ENCODE measurements around the gene SLC9A4. TPM values are rescaled to one million over a fixed set of nuclear protein-coding genes. Genes with fewer than 3 reads are reported as not detected.

SLC9A4 gene
- total RNA-seq, 1 donor from 2014 or later: 0.10 TPM

- no peak for DNase-seq
These were observed 19.5 kb upstream of the SLC9A4 start for GRCh38 chr2:102453501-102453900.

DNA sequence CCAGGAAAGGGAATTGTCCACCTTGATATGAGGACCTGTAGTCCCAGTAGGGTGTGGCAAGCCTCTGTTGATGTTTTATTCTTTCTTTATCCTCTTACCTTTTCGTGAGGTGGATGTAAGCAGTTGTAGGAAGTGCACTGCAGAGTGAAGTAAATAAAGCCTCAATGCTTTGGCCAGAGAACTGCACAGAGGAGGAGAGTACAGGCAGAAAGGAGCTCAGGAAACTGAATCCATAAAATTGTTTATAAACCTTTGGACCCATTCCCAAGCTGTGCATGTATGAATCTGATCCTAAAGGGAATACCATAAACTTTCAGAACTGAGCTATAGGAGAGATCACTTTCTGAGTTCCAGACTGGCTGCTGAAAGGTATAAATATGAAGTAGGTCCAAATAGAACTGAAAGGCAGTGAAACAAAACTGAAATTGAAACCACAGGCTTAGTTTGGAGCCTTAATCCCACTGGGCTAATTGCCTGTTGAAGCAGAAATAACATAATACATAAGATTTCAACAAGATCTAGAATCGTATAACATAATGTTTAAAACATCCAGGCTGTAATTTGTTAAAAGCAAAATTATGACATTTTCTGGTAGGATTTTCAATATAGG lies 17.9 kb upstream of the SLC9A4 start:
- DNase-seq: no peak

DNA sequence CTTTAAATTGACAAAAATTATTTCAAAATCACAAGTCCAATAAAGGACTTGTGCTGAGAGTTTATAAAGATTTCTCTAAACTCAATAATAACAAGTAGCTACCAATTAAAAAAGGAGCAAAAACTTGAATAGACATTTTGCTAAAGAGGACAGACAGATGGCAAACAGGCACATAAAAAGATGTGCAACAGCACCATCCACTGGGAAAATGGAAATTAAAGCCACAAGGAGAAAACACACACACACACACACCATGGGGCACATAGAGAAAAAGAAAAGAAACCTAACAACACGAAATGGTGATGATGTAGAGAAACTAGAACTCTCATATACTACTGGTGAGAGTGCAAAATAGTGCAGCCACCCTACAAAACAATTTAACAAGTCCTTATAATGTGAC lies 12.6 kb upstream of the SLC9A4 start:
- DNase-seq: no peak

GRCh38 chr2:102461188-102461587 lies 11.8 kb upstream of the SLC9A4 start:
- no peak for DNase-seq

GRCh38 chr2:102463160-102463559 lies 9.9 kb upstream of the SLC9A4 start:
- DNase-seq: no peak

- DNase-seq: no peak
These were observed 2.9 kb upstream of the SLC9A4 start for GRCh38 chr2:102470168-102470567.

GRCh38 chr2:102473631-102474030 lies 605 bp downstream of the SLC9A4 start:
- no peak for DNase-seq

GRCh38 chr2:102474785-102475184 lies 1.8 kb downstream of the SLC9A4 start:
- DNase-seq: no peak

- no peak for DNase-seq
These were observed 5.9 kb downstream of the SLC9A4 start for GRCh38 chr2:102478686-102479470.

DNA sequence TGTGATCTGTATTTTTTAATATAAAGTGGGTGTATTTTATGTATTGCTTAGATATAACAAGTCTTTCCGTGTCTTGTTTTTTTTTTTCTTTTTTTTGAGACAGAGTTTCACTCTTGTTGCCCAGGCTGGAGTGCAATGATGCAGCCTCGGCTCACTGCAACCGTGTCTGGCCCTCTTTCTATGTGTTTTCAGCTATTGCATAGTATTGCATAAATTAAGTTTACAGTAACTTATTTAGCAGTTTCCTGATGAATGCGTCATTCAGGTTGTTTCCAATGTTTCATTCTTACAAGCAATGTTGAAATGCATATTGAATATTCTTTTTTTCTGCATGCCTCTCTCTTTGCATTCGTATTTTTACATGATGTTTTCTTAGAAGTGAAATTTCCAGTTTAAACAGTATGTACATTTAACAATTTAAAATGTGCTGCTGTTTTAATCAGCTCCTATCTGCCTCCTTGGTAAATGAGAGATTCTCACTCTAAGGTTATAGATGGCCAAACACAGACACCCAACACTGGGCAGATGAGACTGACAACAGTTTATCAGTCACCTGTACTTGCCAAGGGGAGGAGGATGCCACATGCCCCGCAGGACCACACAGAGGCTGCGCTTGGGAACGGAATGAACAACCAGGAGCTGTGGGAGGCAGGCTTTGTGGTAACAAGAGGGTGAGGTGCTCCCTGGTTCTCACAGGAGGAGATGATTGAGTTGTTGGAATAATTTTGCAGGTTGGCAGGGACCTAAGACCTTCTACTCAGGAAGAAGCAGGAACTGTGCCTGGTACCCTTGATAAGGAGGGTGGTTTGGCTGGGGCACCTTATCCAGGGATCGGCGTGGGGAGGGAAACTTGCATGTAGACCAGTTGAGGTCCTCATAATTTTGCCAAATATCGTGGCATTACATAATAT lies 7.5 kb downstream of the SLC9A4 start:
- no peak for DNase-seq

DNA sequence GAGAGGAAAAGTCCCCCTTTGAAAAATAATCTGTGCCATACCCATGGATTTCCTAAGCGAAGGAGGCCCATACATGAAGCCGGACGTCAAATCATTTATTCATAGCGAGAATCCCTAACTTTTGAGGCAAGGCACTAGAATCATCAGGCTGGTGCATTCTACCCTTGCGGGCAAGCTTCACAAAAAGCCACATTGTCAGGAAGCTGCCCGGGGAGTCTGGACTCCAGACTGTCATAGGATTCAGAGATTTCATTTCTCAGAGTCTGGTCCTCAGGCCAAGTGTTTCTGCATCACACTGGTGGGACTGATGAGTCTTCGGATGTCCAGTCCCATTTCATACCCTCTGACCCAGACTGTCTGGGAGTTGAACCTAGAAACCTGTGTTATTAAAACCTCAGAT lies 8.9 kb downstream of the SLC9A4 start:
- DNase-seq: no peak

DNA sequence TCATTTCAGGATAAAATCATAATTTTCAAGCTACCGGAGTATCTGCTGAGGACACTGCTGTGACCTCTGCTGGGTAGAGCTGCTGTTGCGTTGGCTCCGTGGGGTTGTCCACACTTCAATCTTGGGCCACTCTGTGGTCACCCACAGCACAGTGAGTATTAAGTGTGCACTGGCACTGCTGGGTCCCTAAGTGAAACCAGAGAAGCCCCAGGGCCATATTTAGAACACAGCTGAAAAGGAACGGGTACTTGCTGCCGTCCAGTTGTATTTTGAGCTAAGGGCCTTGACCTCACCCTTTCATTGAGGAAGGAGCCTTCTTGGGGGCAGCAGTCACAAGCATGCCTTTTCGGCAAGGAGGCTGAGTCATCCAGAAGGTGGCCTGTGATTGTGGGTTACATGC lies 10.1 kb downstream of the SLC9A4 start:
- DNase-seq: peak; percentile 14

DNA sequence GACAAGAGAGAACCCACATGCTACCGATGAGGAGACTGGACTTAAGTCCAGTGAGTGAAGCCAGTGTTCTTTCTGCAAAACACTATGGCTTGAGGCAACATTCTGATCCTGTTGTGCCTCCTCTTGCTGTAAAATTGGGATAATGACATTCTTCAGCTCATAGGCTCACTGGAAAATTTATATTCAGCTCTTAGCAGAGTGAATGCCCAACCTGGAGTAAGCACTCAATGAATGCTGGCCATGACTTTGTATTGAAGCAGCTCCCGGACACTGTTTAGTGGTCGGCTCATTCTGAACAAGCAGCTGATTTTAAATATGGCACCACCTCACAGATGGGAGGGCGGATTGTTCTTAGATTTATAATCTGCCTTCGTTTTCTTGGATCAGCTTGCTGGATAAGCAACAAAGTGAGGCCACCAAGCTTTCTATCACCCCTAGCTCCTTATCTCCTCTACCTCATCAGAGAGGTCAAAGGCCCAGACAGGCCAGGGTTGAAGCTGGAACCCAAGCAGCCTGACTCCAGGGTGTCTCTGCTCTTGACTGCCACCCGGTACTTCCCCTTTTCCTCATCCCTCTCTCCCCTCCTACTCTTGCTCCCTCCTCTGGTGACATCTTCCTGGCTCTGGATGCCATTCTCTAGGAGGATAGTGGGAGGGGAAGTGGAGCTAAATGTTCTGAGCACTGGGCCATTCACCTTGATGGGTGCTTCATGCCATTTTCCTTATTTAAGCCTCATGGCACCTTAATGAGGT lies 11.5 kb downstream of the SLC9A4 start:
- DNase-seq: no peak

GRCh38 chr2:102485147-102485785 lies 12.2 kb downstream of the SLC9A4 start:
- no peak for DNase-seq

DNA sequence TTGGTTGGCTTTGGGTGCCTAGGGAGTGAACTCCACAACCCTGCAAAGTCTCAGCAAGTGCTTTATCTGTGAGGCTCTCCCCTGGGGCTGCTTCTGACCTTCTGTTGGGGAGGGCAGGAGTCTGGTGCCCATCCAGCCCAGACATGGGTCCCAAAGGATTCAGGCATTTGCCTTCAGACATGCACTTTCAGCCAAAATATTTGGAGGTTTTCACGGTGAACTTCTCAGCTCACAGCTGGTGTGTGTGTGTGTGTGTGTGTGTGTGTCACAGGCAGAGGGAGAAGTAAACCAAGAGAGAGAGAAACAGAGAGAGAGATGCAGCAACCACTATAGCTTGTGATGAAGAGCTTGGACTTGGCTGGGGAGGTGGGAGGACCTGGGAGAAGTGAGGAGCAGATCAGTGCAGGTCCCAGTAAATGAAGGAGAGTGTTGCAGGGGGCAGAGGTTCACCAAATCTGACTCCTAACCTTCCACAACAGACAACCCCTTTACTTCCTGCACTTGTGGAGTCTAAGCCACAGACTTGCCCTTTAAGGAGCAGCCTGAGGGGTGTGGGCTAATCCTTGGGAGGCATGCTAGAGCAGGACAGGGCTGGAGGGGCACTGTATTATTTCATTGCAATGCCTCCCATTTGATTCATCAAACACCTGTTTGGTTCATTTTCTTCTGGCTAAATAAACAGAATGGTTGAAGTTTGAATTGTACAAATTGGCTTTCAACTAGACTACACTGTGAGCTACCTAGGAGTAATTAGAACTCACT lies 14.1 kb downstream of the SLC9A4 start:
- no peak for DNase-seq

GRCh38 chr2:102487761-102488462 lies 14.9 kb downstream of the SLC9A4 start:
- DNase-seq: peak; percentile 5

DNA sequence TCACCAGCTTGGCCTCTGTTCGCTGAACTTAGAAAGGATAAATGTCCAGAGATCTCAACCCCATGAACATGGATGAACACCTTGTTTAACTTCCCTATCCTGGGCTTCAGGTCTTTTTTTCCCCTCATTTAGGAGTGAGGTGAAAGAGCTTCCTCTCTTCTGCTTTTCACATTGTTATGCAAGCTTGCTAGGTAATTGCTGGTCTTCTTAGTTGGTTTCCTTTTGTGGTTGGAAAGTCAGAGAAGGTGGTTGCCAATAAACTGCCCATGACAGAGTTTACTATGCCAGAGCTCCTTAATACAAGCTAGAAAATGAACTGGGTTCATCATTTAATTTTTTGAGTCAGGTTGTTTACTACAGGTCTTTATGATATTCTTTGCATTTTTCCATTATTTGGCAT lies 16.6 kb downstream of the SLC9A4 start:
- no peak for DNase-seq

- no peak for DNase-seq
These were observed 19.0 kb downstream of the SLC9A4 start for GRCh38 chr2:102492006-102492405.

DNA sequence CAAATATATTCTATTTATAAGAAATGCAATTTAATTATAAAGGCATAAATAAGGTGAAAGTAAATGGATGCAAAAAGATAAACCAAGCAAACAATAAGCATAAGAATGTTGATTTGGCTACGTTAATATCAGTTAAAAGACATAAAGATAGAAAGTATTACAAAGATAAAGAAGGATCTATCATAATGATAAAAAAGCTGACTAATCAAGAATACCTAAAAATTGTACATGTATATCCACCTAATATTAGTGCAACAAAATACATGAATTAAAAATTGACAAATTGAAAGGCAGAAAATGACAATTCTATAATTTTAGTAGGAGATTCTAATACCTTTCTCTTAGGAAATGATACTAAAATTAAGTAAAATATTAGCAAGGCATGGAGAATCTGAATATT lies 21.5 kb downstream of the SLC9A4 start:
- DNase-seq: no peak

- no peak for DNase-seq
These were observed 25.4 kb downstream of the SLC9A4 start for GRCh38 chr2:102498414-102498813.
